ENCODE results near the gene YES1.

- TF ChIP-seq CTCF (IDR thresholded peaks at IDR 0.05) (no peak), EZH2phosphoT487 (IDR thresholded peaks at IDR 0.05) (no peak), EZH2 (IDR thresholded peaks at IDR 0.05) (no peak)
Measured at GRCh38 chr18:784470-785172, 27.4 kb downstream of the YES1 start.
